Smooth muscle cell (in vitro differentiated cells): ENCODE measurements around the gene ZBTB20. TPM values are rescaled to one million over a fixed set of nuclear protein-coding genes. Genes with fewer than 3 reads are reported as not detected.
"Not testable (repeated sequence)": the region's sequence is repeated elsewhere in the genome, so short reads cannot be mapped to it uniquely, and the experiment has no call there.

Source experiments
- DNase-seq: peaks from one replicate; lab custom pipeline; 2025; ENCODE audit not compliant: unreplicated experiment; lab: John Stamatoyannopoulos, UW
- H2AFZ ChIP-seq: fragments of 200-600 bp; sonication (generic); 2 replicates; pipeline ENCODE4 v1.6.0; 2016; ENCODE audit warnings: antibody characterized with exemption, low read depth, mild to moderate bottlenecking
- H3F3A ChIP-seq: fragments of 200-600 bp; sonication (generic); 2 replicates; pipeline ENCODE4 v1.6.0; 2017; ENCODE audit warnings: antibody characterized with exemption, low read depth
- H3K27ac ChIP-seq: fragments of 200-600 bp; sonication (generic); 2 replicates; pipeline ENCODE4 v1.5.1; 2016; ENCODE audit warnings: low read depth, mild to moderate bottlenecking
- H3K27me3 ChIP-seq: fragments of 200-600 bp; sonication (generic); 2 replicates; pipeline ENCODE4 v1.6.1; 2016; ENCODE audit warnings: low read depth, mild to moderate bottlenecking
- H3K36me3 ChIP-seq: fragments of 200-600 bp; sonication (generic); 2 replicates; pipeline ENCODE4 v1.5.1; 2016; ENCODE audit warnings: low read depth
- H3K4me1 ChIP-seq: fragments of 200-600 bp; sonication (generic); 2 replicates; pipeline ENCODE4 v1.5.1; 2016; ENCODE audit warnings: low read depth
- H3K4me2 ChIP-seq: fragments of 200-600 bp; sonication (generic); 2 replicates; pipeline ENCODE4 v1.6.0; 2016; ENCODE audit warnings: mild to moderate bottlenecking
- H3K4me3 ChIP-seq: fragments of 200-600 bp; sonication (generic); 2 replicates; pipeline ENCODE4 v1.5.1; 2016; ENCODE audit warnings: mild to moderate bottlenecking
- H3K79me2 ChIP-seq: fragments of 200-600 bp; sonication (generic); 2 replicates; pipeline ENCODE4 v1.6.0; 2016; ENCODE audit warnings: low read depth, mild to moderate bottlenecking
- H3K9ac ChIP-seq: fragments of 200-600 bp; sonication (generic); 2 replicates; pipeline ENCODE4 v1.6.0; 2016; ENCODE audit warnings: low read depth
- H3K9me3 ChIP-seq: fragments of 200-600 bp; sonication (generic); replicated peaks from 2 replicates; pipeline ENCODE4 v1.5.1; 2016; ENCODE audit warnings: low read depth
- H4K20me1 ChIP-seq: fragments of 200-600 bp; sonication (generic); 2 replicates; pipeline ENCODE4 v1.6.0; 2016; ENCODE audit warnings: low read depth
- WGBS: methylation state at CpG from one replicate; pipeline ENCODE4 v1.1.7; 2016; ENCODE audit warnings: low lambda C conversion rate; 5-methylcytosine and 5-hydroxymethylcytosine counted together
- polyA plus RNA-seq: library from polyadenylated mRNA; unstranded; fragments of >200 nt; fragmentation: Nextera tagmentation; extraction: Ambion mirVana; gene quantifications from 2 replicates; pipeline ENCODE4 v1.2.1, GENCODE V29; 2016
- total RNA-seq: library from RNA; depleted of rRNA; stranded (reverse); fragments of >200 nt; gene quantifications from 2 replicates; pipeline ENCODE4 v1.2.3, GENCODE V29; 2014
- TF ChIP-seq, protein P1 (sequence below): fragments of 200-600 bp; sonication (generic); IDR thresholded peaks from 2 replicates; pipeline ENCODE4 v1.5.1; 2017; ENCODE audit warnings: borderline replicate concordance, mild to moderate bottlenecking, antibody characterized with exemption; ENCODE audit not compliant: insufficient read depth, poor library complexity, severe bottlenecking

ZBTB20 gene
- total and polyA plus RNA-seq, 2 experiments from 2014 or later: 4.9 to 6.8 TPM

DNA sequence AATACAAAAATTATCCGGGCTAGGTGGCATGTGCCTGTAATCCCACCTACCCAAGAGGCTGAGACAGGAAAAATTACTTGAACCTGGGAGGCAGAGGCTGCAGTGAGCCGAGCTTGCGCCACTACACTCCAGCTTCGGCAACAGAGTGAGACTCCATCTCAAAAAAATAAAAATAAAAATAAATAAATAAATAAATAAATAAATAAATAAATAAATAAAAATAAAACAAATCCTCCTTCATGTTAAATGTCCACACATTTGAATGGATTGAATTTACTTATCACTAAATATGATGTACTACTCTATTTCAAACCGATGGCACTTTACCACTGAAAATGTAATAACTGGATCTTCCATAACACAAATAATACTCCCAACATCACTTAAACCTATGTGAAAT is 36.3 kb downstream of the ZBTB20 start:
- TF ChIP-seq, protein P1, sequence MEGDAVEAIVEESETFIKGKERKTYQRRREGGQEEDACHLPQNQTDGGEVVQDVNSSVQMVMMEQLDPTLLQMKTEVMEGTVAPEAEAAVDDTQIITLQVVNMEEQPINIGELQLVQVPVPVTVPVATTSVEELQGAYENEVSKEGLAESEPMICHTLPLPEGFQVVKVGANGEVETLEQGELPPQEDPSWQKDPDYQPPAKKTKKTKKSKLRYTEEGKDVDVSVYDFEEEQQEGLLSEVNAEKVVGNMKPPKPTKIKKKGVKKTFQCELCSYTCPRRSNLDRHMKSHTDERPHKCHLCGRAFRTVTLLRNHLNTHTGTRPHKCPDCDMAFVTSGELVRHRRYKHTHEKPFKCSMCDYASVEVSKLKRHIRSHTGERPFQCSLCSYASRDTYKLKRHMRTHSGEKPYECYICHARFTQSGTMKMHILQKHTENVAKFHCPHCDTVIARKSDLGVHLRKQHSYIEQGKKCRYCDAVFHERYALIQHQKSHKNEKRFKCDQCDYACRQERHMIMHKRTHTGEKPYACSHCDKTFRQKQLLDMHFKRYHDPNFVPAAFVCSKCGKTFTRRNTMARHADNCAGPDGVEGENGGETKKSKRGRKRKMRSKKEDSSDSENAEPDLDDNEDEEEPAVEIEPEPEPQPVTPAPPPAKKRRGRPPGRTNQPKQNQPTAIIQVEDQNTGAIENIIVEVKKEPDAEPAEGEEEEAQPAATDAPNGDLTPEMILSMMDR: no peak
- no peaks in the 10 kb centered on the region for H3K36me3 ChIP-seq
- no peak overlapping the region for H3K9ac ChIP-seq
- no peaks in the 10 kb centered on the region for H3K4me1 ChIP-seq
- H3K4me3 ChIP-seq: no peak overlapping the region
- H3K27ac ChIP-seq: no peak overlapping the region
- H4K20me1 ChIP-seq: no peaks in the 10 kb centered on the region
- WGBS: 92% methylated on average over 5 of the region's 5 CpGs
- H3K79me2 ChIP-seq: no peaks in the 10 kb centered on the region
- H3K27me3 ChIP-seq: no peaks in the 10 kb centered on the region
- H3K9me3 ChIP-seq: no peaks in the 10 kb centered on the region
- no peak for DNase-seq
- H2AFZ ChIP-seq: no peak overlapping the region
- H3K4me2 ChIP-seq: no peak overlapping the region
- H3F3A ChIP-seq: no peaks in the 10 kb centered on the region

DNA sequence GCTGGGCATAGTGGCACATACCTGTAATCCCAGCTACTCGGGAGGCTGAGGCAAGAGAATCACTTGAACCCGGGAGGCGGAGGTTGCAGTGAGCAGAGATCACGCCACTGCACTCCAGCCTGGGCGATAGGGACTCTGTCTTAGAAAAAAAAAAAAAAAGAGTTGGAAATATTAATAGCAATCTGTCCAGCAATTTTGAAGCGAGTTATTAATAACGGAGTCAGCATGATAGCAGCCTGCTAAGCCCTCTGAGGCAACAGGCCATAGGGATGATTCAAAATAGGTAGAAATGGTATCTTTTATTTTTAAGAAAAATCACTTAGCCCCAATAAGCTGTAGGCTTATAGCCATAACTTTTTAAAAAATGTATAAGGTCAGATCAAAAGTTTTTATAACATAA is 37.0 kb downstream of the ZBTB20 start:
- not testable (repeated sequence) for H4K20me1 ChIP-seq, H3K9me3 ChIP-seq, H3F3A ChIP-seq, H3K27ac ChIP-seq, H3K4me3 ChIP-seq, DNase-seq, H3K4me1 ChIP-seq, H3K79me2 ChIP-seq, H3K9ac ChIP-seq, H3K36me3 ChIP-seq, H3K27me3 ChIP-seq, H2AFZ ChIP-seq, H3K4me2 ChIP-seq
- WGBS: 94% methylated on average over 7 of the region's 7 CpGs

DNA sequence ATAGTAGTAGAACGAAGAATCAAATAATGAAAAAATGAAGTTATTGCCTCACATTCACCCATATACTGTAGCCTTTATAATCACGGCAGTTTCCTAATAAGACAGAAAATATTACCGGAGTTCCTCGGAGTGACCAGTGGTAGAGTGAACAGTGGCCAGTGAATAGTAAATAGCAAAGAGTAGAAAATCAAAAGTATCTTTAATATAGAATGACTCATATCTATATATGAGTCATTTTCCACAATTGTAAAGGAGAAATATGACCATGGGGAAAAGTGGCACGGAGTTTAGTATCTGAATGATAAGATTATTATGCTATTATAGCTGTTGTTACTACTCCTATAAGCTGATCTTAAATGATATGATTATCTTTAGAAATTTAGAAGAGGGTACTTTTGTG is 38.5 kb downstream of the ZBTB20 start:
- Histone ChIP-seq H2AFZ (no peak overlapping the region), H3K36me3 (no peaks in the 10 kb centered on the region), H3K27ac (no peak overlapping the region), H3K79me2 (no peaks in the 10 kb centered on the region), H3K4me2 (no peak overlapping the region), H3K9ac (no peak overlapping the region), H3F3A (no peaks in the 10 kb centered on the region), H3K9me3 (no peaks in the 10 kb centered on the region), H3K4me1 (no peaks in the 10 kb centered on the region), H4K20me1 (no peaks in the 10 kb centered on the region), H3K27me3 (no peaks in the 10 kb centered on the region), H3K4me3 (no peak overlapping the region)
- WGBS: 92% methylated on average over 5 of the region's 5 CpGs
- TF ChIP-seq, protein P1: no peak
- DNase-seq: no peak

DNA sequence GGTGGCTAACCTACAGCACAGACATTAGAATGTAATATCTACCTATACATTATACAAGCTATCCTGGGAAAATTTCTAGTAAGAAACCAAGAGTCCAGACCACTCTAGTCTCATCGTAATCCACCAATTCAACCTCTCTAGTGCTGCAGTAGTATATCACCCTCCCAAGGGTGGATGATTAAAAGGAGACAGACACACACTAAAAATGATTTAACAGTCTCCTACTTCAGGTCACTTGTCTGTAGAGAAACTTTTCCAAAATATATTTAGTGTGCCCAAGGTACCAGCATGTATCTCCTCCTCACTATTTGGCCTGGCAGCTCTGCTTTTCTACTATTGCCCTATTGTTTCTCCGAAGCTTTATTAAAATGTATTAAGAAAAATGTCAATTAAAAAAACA is 45.0 kb downstream of the ZBTB20 start:
- no peaks in the 10 kb centered on the region for H3K4me1 ChIP-seq
- H3K4me3 ChIP-seq: no peak overlapping the region
- no peaks in the 10 kb centered on the region for H3K9me3 ChIP-seq
- TF ChIP-seq, protein P1: no peak
- no peaks in the 10 kb centered on the region for H3F3A ChIP-seq
- no peak overlapping the region for H3K9ac ChIP-seq
- H3K4me2 ChIP-seq: no peak overlapping the region
- no peaks in the 10 kb centered on the region for H3K36me3 ChIP-seq
- no peak overlapping the region for H2AFZ ChIP-seq
- H3K79me2 ChIP-seq: no peaks in the 10 kb centered on the region
- no peak for DNase-seq
- H3K27me3 ChIP-seq: no peaks in the 10 kb centered on the region
- no peaks in the 10 kb centered on the region for H4K20me1 ChIP-seq
- 94% methylated on average over 2 of the region's 2 CpGs for WGBS
- H3K27ac ChIP-seq: no peak overlapping the region
